ENCODE data around the gene ACTG2. TPM values are rescaled to one million over a fixed set of nuclear protein-coding genes. Genes with fewer than 3 reads are reported as not detected.

The ACTG2 gene
- total RNA-seq, 2 experiments from 2014 or later, result not detected

Other genes starting within 250 kb of the ACTG2 start
- 10 to 100 TPM; 32.9 TPM for gene TPRKB, start 155.7 kb upstream of the ACTG2 start, total RNA-seq
- gene DUSP11, start 112.9 kb upstream of the ACTG2 start, total RNA-seq, result 10 to 100 TPM; 29.6 to 30.7 TPM
- gene C2orf78, start 108.8 kb upstream of the ACTG2 start, total RNA-seq, result not detected
- 10 to 100 TPM; 51.1 to 51.2 TPM for gene STAMBP, start 64.0 kb upstream of the ACTG2 start, total RNA-seq
- 10 to 100 TPM; 75.6 to 76.3 TPM for gene DGUOK, start 33.9 kb downstream of the ACTG2 start, total RNA-seq
- 10 to 100 TPM; 10.1 to 10.7 TPM for gene TET3, start 91.9 kb downstream of the ACTG2 start, total RNA-seq

Measured in activated CD4-positive, alpha-beta memory T cell treated with anti-CD3 and anti-CD28 coated beads, Interleukin-2, amount 10 ng/mL, durations not matched to agents 7 days and 5 days (primary cell).